HG02588 (cell line): Measurements from ENCODE around the gene MAG.

Experiments used
- ATAC-seq: cut with Tn5 transposase; IDR thresholded peaks from one replicate; pipeline ENCODE4 v1.9.1; 2021; ENCODE audit warnings: mild to moderate bottlenecking, moderate library complexity; ENCODE audit not compliant: unreplicated experiment

The MAG gene, protein sequence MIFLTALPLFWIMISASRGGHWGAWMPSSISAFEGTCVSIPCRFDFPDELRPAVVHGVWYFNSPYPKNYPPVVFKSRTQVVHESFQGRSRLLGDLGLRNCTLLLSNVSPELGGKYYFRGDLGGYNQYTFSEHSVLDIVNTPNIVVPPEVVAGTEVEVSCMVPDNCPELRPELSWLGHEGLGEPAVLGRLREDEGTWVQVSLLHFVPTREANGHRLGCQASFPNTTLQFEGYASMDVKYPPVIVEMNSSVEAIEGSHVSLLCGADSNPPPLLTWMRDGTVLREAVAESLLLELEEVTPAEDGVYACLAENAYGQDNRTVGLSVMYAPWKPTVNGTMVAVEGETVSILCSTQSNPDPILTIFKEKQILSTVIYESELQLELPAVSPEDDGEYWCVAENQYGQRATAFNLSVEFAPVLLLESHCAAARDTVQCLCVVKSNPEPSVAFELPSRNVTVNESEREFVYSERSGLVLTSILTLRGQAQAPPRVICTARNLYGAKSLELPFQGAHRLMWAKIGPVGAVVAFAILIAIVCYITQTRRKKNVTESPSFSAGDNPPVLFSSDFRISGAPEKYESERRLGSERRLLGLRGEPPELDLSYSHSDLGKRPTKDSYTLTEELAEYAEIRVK

DNA sequence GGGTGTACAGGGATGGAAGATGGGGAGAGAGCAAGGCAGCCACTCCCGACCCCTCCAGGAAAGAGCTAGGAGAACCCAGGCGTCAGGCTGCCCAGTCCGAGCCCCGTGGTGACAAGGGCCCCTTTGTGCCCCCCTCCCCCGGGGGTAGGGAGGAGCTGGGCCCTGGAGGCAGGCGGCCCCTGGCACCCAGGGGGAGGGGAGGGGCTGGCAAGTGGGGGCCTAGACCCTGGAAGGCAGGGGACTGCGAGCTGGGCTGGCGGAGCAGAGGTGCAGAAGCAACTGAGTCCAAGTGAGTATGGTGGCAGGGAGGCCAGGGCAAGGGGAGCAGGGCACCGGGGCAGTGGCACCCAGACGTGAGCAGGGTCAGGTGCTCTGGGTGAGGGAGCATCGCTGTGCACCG is at the start of gene MAG:
Gene MAG, plus strand, starts transcription at position 246 of the 400 bp plus-strand sequence. CDS start 3,248 bp downstream, outside the sequence.
- ATAC-seq, result no peak

DNA sequence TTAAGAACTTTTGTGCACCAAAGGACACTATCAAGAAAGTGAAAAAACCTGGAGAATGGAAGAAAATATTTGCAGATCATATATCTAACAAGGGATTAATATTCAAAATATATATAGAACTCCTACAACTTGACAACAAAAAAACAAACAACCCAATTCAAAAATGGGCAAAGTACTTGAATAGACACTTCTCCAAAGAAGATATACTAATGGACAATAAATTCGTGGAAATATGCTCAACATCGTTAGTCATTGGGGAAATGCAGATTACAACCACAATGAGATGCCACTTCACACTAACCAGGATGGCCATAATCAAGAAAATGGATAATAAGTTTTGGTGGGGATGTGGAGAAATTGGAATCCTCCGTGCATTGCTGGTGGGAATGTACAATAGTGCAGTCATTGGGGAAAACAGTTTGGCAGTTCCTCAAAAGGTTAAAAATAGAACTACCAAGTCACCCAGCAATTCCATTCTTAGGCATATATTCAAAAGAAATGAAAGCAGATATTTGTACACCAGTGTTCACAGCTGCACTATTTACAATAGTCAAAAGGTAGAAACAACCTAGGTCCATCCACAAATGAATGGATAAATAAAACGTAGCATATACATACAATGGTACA is 45.4 kb upstream of the MAG start:
- ATAC-seq, result no peak

DNA sequence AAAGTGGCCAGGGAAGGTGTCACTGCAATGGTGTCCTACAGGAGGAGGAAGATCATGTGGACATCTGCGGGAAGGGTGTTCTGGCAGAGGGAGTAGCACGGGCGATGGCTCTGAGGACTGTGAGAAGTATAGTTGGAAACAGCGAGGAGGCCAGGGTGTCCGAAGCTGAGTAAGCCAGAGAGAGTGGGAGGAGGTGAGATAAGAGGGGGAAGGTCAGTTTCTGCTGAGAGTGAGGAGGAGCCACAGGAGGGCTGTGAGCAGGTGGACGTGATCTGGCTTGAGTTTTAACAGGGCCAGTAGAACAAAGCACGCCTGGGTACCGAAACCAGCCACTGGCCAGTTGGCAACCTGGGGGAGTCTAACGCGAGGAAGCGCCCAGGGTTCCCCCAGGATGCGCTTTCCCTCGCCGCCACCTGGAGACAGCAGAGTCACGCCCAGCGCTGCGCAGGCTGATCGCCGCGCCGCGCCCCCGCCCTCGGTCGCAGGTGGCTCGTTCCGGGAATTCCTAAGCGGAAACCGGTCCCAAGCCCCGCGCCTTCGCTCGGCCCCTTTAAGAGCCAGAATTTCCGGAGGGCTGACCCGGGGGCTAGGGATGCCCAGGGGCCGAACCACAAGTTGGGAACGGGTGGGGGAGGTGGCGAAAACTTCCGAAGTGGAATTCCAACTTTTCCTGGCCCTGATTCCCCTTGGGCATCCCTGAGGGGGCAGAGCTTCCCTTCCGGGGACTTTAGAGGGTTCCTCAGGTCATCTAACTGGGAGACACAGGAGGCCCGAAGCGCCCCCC is 44.2 kb upstream of the MAG start:
- ATAC-seq, result peak; percentile 49

DNA sequence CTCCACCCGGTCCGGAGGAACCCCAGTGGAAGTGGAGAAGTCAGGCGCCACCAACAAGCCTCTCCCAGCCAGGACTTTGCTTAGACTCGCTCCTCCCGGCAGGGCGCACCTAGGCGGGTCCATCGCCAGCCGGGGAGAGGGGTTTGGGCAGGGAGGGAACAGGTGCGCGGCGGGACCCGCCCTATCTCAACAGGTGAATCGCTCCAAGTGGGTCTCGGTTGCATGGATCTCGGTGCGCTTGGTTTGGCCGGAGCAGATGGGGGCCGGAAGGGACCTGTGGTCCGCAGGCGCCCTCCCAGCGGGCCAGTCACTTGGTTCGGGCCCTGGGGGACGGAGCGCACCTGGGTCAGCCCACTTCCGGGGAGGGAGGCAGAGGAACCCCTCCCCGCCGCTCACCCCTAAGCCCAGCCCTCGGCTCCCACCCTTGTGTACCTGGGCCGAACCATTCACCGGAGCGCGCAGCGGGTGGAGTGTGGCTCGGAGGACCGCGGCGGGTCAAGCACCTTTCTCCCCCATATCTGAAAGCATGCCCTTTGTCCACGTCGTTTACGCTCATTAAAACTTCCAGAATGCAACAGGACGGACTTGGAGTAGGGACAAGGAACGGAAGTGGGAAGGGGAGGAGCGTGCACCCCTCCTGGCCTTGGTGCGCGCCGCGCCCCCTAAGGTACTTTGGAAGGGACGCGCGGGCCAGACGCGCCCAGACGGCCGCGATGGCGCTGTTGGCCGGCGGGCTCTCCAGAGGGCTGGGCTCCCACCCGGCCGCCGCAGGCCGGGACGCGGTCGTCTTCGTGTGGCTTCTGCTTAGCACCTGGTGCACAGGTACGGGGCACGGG is 43.4 kb upstream of the MAG start, which contains the start of gene LSR:
Gene LSR, plus strand, starts transcription at position 693 of the 836 bp plus-strand sequence. Its CDS starts 21 bp downstream, at position 714.
- ATAC-seq, result peak; percentile 75

DNA sequence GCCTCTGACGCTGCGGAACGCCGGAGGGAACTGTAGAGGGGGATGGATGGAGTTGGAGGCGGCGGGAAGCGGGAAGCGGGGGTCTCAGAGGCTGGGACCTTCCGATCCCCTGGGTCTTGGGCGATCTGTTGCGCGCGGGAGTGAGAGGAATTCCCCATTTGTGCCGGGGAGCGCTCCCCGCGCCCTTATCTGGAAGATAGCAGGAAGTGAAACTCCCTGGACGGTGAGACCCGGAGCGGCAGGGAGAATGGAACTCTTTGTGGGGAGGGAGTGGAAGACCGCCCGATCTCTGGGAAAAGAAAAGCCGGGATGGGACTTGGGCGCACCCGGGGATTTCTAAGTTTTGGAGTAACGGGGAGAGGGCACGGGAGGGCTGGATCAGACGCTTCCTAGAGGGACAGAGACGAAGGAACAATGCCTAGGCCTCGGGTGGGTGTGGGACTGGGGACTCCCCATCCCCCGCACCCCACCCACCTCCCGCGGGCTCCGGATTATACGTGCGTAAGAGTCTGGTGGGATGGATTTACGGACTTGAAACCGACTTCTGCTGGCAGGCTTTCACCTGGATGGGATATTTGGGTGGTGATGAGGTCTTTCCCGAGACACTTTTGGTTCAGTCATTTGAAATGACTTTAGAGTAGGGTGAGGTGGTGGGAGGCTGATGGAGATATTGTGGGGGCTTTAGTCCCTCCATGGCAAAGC is 42.7 kb upstream of the MAG start:
- ATAC-seq, result no peak

DNA sequence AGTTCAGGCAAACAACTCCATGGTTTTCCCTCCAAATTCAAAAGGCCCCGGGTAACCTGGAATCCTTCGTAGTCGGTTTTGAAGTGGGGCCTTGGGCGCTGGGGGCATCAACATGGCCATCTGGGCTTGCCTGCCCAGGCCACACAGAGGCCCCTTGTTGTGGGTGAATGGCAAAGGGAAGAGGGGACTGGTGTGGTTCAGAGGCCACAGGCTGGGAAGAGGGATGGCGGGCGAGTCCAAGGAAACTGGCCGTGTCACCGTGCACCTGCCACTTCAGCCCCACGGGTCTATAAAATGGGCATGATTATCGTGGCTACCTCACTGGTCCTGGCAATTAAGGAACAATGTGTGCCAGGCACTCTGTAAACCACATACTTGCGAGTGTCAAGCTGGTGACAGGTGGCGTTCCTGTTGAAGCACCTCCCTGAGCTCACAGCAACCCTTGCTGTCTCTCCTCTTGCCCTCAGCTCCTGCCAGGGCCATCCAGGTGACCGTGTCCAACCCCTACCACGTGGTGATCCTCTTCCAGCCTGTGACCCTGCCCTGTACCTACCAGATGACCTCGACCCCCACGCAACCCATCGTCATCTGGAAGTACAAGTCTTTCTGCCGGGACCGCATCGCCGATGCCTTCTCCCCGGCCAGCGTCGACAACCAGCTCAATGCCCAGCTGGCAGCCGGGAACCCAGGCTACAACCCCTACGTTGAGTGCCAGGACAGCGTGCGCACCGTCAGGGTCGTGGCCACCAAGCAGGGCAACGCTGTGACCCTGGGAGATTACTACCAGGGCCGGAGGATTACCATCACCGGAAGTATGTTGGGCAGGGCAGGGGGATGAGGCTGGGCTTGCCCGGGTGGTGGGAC is 41.9 kb upstream of the MAG start:
- ATAC-seq, result no peak

DNA sequence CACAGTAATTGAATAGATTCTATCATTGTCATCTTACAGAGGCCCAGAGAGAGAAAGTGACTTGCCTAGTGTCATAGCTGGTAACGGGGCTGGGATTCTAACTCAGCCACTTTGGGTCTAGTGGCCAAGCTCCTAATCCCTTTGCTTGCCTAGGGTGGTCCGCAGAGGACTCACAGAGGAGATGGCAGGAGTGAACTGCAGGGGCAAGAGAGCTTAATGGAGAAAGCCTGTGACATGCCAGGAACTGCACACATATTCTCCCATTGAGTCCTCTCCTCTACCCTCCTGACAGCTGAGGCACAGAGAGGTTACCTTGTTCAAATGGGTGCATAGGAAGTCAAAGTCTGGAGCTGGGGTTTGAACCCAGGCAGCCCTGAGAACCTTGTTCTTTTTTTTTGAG is 40.5 kb upstream of the MAG start:
- ATAC-seq, result no peak

DNA sequence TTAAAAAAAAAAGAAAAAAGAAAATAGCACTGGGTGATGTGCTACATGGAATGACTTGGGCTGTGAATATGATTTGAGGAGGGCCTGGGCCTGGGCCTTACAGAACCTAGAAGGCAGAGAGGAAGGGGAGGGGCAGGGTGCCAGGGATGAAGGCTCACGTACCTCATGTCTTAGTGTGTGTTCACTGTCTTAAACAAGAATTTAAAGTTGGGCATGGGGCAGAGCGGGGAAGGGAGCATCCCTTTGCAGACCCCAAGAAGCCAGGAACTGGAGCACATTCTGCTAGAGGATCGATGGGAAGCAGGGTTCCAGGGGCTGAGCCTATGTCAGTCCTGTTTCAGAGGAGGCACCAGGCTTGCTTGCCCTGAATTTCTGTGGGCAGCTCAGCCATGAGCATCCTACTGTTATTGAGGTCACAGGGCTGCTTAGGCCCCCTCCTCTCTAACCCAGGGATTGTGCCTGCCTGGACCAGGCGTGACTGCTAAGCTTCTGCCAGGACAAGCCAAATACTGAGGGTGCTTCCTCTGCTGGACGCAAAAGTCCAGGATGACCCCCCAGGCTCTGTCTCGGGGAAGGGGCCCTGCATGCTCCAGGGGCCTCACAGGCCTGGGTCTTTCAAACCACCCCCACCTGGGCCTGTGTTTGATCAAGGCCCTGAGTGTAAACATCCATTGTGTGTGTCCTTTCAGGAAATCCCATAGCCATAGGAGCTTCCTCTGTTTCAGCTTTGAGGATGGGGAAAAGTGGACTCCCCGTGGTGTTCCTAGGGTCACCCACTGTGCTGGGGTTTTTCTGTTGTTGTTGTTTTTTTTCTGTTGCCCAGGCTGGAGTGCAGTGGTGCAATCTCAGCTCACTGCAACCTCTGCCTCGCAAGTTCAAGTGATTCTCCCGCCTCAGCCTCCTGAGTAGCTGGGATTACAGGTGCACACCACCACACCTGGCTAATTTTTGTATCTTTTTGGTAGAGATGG is 38.4 kb upstream of the MAG start:
- no peak for ATAC-seq

DNA sequence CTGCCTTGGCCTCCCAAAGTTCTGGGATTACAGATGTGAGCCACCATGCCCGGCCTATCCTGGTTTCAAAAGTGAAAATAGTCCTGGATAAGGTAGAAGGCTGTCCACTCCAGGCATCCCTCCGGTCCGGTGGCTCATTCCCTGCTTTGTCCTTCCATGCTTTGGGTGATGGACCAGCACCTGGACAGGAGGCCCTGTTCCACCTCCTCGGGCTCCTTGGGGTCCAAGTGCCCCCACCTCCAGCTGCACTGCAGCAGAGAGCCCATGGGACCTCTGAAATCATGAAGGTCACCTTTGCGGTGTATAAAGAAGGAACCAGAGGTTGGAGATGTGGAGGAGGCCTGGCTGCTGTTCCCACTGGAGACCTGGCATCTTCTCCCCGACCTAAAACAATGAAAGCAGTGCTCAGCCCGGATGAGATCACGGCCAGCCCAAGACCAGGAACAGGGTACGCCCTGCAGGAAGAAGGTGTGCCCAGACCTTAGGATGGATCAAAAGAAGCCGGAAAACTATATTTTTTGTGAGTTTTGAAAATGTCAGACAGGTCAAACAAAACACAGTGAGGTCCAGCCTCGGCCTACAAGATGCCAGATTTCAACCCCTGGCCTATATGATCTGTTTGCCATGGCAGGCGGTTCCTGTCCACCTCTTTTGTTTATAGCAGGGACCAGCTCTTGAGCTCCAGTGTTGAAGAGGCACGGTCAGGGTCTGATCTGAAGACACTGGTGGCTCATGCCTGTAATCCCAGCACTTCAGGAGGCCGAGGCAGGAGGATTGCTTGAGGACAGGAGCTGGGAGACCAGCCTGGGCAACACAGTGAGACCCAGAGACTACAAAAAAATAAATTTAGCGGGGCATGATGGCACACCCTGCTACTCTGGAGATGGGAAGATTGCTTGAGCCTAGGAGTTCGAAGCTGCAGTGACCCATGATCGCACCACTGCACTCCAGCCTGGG is 37.3 kb upstream of the MAG start:
- ATAC-seq, result no peak

DNA sequence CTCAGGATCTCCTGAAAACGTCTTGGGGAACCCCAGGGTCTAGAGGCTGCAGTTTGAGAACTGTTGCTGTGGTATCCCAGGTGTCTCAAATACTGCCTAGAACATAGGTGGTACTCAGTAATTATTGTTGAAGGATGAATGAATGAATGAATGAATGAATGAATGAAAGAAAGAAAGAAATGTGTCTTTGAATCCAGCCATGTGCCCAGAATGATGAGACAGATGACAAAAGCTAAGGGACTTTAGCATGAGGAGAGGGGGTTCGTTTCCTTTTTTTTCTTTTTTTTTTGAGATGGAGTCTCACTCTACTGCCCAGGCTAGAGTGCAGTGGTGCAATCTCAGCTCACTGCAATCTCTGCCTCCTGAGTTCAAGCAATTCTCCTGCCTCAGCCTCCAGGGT is 35.4 kb upstream of the MAG start:
- ATAC-seq, result no peak

DNA sequence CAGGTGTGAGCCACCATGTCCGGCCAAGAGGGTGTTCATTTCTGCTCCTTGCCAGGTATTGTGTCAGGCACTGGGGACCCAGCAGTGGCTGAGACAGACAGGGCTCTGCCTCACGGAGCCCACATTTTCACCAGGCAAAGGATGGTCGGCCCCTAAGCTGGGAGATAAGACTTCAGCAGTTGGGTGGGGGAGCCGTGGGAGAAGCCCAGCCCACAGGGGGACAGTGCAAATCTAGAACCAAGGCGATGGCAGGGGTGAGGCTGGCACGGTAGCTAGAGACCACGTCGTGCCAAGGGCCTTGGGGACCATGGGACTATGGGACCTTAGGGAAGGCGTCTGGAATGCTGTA is 34.9 kb upstream of the MAG start:
- ATAC-seq, result no peak

DNA sequence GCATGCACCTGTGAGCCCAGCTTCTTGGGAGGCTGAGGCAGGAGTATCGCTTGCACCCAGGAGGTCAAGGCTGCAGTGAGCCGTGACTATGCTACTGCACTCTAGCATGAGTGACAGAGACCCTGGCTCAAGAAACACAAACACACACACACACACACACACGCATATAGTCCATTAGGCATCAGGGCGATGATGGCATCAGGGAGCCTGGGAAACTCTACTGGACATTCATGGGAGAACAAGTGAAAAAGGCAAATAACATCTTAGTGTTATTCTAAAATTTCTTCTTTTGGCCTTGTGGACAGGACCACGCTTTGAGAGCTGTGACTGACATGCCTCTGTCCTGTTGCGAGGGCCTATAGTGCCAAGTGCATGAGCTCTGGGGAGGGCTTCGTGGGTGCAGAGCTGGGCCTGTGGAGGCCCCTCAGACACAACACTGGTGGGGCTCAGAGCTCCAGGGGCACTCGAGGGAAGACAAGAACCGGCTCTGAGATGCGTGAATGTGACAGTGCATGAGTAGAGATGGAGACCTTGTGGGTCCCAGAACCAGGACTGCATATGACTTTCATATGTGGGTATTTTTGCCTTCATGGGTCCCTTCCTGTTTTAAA is 31.2 kb upstream of the MAG start:
- no peak for ATAC-seq

DNA sequence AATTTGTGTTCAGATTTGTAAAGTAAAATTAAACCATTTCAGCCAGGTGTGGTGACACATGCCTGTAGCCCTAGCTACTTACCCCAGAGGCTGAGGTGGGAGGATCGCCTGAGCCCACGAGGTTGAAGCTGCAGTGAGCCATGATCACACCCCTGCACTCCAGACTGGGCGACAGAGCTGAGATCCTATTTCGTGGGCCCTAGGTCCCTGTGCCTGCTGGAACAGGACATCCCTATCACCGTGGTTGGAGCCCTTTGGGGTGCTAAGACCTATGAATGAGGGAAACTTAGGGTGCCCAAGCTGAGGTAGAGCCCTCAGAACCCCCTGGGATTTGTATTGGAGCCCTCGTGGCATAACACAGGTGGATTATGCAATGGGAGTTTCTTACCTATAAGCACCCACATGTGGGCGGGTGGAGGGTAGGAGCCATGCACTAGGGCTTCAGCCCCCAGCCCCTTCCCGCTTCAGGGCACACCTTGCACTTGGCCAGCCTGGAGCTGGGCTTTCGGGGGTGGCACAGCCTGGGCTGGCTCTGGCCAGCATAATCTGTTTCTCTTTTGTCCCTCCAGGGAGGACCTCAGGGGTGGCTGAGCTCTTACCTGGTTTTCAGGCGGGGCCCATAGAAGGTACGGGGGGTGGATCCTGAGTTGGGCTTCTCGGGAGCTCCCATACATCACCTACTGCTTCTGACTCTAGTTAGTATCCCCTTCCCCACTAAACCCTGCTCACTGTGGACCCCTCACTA is 30.4 kb upstream of the MAG start:
- no peak for ATAC-seq

DNA sequence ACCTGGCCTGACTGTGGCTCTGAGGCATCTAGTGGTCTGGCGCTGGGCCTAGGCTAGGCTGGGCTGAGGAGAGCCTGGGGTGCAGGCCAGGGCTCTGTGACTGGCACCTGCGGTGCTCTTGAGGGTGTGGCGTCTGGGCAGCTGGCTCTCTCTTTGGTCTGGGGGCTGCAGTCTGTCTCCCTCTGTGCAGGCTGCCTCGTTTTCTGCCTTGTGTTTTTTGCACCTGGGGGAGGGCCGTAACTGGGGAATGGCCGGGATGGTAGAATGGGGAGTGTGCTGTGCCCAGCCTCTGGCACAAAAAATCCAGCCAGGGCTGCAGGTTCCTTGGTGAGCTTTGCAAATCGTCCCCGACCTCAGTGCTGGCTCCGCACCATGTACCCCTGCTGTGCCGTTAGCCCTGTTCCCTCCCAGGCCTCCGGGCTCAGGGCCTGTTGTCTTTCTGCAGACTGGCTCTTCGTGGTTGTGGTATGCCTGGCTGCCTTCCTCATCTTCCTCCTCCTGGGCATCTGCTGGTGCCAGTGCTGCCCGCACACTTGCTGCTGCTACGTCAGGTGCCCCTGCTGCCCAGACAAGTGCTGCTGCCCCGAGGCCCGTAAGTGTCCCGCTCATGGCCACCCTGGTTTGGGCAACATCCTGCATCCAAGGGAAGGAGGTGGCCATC is 29.7 kb upstream of the MAG start:
- no peak for ATAC-seq
